Activated CD4-positive, alpha-beta T cell treated with anti-CD3 and anti-CD28 coated beads, Interleukin-2, amount 50 U/mL, for 24 hours (primary cell): ENCODE data around the gene ATP5F1B.
"Not testable (repeated sequence)": the region's sequence is repeated elsewhere in the genome, so short reads cannot be mapped to it uniquely, and the experiment has no call there.

Experiments used
- DNase-seq, 2 donors: peaks; one replicate each; pipeline ENCODE4 v3.0.0-alpha.2; 2020; ENCODE audit warnings: low read depth in 1 of 2, low spot score in 1 of 2

Gene ATP5F1B

DNA sequence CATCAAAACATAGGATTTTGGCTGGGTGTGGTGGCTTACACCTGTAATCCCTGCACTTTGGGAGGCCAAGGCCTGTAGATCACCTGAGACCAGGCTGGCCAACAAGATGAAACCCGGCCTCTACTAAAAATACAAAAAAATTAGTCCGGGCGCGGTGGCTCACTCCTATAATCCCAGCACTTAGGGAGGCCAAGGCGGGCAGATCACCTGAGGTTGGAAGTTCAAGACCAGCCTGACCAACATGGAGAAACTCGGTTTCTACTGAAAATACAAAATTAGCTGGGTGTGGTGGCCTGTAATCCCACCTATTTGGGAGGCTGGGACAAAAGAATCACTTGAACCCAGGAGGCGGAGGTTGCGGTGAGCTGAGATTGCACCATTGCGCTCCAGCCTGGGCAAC, 2.2 kb upstream of the ATP5F1B start:
- not testable (repeated sequence) for DNase-seq

DNA sequence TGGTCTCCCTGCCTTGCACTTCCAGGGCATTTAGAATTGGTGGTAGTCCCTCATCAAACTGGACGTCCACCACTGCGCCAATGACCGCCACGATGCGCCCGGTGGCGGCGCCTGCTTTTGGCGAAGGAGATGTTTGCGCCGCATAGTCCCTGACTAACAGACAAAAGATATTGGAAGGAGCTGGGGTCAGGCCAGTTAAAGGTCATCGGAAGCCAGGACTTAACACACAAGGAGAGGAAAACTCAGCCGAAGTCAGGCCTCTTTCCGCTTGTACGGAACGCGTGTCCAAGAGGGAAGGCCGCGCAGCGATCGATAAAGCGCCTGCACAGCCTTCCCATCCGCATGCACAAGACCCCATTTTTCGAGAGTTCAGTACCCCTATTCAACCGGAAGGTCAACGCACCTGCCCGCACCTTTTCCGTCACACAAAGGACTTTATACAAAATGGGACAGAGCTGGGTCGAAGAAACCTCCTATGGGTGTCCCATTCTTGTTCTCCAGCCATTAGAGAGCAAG, 525 bp downstream of the ATP5F1B start:
- no peak for DNase-seq

DNA sequence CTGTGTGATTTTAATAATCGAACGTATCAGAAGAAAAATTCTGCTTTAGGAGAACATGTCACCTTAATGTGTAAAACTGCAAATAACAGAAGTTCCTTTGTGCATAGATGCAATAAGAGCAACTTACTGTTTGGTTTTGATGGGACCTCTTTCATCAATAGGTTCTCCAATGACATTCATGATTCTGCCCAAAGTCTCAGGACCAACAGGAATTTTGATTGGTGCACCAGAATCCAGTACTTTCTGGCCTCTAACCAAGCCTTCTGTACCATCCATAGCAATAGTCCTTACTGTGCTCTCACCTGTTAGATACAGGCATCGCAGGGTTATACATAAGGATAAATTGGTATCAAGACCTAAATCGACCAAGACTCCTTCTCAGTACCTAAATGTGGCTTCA, 1.1 kb downstream of the ATP5F1B start:
- no peak for DNase-seq

DNA sequence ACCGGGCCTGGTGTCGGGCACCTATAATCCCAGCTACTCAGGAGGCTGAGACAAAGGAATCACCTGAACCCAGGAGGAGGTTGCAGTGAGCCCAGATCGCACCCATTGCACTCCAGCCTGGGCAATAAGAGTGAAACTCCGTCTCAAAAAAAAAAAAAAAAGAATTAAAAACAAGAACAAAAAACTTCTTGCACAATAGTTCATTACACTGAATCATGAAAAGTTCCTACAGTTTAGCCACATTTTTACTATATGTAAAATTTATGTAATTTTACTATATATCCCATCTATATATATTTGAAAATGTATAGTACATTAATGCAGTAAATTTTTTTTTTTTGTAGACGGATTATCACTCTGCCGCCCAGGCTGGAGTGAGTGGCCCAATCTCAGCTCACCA, 4.6 kb downstream of the ATP5F1B start:
- no peak for DNase-seq

DNA sequence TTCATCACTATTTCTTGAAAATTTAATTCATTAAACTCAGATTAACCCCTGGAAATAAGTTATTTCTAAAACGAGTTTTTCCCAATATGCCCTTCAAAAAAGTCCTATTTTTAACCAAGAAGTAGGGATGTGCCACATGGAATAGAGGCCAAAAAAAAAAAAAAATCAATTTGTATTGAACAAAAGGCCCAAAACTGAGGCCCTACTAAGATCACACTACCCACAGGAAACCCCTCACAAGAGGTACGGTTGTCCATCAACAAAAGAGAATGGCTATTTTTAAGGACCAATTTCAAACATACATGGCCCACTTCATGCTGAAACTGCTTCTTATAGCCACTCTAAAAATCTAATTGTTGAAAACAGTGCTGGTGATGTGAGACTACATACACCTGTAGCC, 8.2 kb downstream of the ATP5F1B start:
- DNase-seq = no peak

DNA sequence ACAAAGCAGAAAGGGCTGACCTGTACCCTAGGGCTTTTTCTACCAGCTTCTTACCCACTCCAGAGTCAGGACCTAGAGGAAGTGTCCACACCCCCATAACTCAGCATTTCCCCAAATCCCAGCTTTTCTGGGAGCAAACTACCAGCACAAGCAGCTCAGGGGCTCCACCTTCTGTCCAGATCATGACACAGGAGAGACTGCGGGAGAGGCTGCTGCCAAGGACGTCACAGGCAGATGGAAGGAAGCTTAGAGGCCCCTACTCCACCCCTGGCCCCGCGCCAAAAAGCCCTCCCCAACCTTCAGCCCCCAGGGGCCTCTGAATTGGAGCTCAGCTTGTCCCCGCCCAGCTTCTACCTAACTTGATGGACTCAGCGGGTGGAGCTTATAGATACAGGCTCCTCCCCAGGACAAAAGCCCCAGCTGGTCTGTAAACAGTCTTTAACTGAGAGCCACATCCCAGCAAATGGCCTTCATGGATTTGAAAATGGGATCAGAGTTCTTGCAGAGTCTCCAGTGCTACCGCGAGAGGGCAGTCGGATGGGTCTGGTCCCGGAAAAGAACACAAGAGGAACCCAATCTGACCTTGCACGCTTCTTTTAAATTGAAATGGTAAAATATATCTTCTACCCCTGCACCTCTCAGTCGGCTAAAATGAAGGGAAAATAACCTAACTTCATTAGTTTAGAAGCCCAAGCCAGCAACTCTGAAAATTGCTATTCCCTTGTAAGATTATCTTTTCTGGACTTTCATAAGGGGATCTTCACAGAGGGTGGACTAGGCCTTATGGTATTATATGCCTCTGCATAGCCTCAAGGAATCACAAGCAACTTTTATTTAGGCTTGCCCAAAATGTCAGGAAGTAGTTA, 8.9 kb downstream of the ATP5F1B start:
- DNase-seq = peak; percentile 61 to 87

DNA sequence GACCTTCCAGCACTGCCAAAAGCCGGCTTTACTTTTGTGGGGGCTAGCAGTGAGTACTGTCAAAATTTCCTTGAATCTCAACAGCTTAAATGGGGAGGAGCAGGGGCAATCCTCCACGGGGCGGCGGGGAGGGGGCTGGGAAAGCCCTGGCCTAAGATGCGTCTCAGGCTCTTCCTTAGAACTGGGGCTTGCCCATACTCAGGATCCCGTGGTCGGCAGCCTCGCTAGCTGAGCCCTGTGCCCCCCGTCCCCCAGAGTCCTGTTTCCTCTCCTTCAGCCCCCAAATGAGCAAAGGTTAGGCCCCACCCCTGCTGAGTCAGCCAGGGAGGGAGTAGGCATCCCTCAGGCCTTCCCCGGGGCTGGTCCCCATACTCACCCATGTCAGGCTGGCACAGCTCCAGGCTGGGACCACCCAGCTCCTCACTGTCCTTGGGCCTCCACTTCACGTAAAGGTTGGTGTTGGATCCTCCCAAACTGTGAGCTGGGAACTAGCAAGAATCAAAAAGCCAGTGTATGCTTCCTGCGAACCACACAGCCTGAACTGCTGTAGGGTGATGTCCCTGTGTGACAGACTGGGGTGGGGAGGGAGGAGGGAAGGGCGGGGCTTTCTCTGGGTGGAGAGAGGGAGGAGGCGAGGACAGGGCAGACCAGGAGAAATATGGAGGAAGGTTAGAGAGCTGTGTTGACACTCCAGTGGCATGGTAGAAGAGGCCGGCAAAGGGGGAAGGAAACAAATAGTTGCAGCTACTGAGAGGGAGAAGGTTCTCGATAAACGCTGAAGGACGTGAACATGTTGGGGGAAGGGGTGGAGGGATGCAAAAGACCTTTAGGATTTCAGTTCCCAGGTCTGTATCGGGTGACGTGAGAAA, 9.7 kb downstream of the ATP5F1B start:
- DNase-seq = peak; percentile 57 to 82

DNA sequence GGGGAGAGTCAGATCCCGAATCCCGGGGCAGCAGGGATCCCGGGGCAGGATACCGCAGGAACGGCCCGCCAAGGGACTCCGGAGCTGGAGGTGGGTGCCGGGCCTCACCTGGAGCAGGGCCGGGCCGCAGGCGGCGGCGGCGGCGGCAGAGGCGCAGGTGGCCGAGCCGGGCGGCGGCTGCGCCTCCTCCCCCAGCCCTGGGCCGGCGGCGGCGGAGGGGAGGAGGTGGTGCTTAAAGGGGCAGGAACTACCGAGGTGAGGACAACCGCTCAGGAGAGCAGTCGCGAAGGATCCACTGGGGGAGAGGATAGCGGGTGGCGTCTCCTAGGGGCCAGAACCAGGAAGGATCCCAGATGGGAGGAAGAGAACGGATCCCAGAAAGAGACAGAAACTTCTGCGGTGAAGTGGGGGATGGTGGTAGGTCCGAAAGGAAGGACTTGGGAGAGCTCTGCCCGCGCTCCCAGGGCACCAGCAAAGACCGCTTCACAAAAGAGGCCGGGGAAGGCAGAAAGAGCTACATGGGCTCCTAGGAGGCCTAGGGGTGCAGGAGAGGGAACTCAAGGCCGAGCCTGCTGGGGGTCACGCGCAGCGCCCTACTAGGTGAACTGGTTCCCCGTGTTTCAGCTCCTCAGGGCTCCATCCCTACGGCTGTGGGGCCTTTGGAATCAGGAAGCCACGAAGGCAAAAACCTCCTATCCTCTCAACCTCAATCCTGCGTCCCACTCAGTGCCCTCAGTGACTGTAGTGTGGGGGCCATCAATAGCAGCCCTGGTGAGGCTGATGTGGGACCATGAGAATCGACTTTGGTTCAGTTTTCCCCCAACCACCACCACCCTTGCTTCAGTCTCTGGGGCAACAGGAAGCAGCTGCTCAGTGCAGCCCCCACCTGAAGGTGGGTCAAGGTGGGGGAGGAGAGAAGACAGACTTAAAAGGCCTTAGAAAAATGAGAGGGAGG, 10.7 kb downstream of the ATP5F1B start:
- DNase-seq = no peak

DNA sequence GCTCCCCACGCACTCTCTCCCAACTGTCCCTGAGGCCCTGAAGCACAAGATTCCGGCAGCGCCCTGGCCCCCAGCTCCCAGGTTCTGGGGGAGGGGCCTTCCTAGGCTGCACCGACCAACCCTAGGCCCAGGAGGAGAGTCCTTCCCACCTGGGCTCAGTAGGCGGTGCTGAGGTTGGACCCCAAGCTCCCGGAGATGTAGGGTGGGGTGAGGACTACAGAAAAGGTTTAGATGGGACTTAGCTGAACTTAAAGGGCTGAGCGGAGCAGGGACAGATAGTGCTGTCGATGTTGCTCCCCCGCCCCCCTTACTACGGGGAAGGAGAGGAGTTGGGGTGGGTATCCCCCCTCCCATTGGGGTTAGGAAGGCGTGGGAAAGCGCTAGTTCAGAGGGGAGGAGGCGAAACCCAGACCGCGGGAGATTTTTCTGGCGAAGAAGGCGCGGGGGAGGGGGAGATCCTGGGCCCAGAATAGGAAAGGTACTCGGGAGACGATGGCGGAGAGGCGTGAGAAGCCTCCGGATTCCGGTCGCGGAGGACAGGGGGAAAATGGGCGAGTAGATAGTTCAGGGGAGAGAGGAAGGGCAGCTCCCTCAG, 11.4 kb downstream of the ATP5F1B start:
- no peak for DNase-seq

DNA sequence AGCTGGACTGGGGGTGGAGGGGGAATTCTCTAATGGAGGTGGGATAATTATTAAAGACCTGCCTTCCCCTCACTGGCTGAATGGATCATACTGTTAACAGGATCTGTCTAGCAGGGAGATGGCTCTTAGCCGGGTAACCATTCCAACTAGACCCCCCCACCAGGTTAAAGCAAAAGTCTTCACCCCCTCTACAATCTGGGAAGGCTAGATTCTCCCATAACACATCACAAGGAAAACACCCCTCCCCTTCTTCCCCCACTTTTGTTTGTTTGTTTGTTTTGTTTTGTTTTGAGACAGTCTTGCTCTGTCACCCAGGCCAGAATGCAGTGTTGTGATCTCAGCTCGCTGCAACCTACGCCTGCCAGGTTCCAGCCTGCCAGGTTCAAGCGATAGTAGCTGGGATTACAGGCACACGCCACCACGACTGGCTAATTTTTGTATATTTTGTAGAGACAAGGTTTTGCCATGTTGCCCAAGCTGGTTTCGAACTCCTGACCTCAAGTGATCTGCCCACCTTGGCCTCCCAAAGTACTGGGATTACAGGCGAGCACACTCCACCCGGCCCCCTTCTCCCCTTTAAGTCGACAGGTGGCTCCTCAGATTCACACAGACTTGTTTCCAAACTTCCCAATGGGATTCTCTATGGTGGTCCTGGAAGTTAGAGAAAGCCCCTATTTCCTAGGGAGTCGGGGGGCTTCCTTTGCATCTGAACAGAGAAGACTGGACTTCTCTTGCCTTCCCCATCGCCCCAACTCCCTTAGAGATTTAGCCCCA, 12.1 kb downstream of the ATP5F1B start:
- DNase-seq = no peak

DNA sequence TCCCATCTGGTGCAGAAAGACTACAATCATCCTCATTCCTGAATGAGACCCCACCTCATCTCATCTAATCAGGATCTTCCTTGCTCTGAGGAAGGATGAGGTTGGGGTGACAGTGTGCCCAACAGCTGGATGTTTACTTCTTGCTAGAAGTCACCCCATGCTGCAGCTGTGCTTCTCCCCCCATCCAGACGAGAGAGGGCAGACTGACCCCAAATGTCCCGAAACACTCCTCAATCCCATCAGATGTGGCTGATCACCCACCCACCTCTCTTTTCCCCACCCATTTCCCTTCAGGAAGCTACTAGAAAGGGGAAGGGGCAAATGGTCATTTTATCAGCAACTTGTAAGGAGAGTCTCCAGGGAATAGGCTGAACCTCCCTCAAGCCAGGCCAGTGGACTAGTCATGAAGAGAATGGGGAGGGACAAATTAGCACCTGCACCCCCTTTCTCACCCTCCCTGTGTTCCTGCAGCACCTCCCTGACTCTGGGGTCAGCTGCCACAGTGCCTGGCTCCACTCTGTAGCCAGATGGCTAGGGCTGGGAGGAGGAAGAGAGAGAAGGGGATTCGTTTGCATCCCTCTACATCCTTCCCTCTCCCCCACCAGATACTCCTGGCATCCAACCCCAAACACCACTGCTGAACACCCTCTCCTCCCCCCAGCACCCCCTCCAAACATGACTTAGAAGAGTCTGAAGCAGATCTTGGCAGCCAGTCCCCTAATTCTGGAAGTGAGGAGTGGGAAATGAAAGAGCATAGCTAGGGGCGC, 12.9 kb downstream of the ATP5F1B start:
- DNase-seq = no peak

DNA sequence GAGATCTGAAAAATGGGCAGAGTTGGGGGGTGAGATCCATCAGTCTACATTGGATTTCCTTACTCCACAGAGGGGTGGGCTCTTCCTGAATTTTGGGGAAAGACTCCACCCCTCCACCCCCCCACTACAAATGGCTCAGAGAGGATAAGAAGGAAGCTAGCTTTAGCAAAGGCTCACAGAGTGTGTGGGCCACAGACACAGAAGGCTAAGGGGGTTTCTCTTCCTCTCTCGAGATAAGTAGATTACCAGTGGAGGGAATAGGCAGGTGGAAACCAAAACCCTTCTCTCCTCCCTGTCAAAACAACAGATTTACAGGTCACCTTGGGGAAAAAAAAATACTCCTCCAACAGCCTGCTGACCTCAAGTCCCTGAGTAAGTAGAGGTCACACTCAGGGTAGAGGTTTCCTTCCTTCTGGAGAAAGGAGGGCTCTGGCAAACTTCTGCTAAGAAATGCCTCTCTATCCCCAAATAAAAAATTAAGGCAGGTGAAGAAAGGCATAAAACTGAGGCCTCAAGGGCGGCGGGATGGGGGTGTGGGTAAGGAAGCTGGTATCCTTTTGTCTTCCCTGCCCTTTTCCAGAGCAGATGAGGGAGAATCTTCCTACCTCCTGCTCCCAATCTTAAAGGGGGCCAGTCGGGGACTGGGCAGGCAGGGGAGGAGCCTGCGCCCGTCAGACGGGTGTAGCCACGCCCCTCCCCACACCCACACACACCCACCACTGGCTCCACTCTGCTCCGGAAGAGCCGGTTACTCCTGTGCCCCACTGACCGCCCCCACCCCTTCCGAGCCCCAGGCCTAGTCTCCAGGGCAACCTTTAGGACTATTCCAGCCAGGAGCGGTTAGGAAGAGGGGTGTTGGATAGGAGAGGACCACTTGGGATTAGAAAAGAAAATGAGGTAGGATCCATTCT, 13.7 kb downstream of the ATP5F1B start:
- no peak for DNase-seq

DNA sequence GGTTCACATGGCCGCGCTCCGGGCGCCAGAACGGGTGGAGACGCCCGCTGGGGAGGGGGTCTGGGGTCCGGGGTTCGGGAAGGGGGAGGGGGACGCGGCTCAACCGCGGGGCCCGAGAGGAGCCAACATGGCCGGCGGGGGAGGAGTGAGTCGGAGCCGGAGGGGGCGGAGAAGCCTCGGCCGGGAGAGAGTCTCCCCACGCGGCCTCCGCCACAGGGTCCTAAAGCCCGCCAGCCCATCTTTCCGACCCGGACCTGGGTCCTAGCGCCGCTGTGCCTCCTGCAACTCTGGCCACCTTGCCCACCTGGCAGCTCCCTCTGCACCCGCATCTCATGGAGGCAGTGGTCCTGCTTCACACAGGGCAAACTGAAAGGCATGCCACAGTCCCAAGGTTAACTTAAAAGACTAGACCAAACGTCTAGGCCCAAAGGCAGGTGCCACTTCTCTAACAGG, 15.6 kb downstream of the ATP5F1B start, which contains the start of gene BAZ2A:
Gene BAZ2A (minus strand): TSS at position 147 of the 453 bp plus-strand sequence. CDS start 12,796 bp downstream, outside the sequence.
- peak; percentile 61 to 80 for DNase-seq

DNA sequence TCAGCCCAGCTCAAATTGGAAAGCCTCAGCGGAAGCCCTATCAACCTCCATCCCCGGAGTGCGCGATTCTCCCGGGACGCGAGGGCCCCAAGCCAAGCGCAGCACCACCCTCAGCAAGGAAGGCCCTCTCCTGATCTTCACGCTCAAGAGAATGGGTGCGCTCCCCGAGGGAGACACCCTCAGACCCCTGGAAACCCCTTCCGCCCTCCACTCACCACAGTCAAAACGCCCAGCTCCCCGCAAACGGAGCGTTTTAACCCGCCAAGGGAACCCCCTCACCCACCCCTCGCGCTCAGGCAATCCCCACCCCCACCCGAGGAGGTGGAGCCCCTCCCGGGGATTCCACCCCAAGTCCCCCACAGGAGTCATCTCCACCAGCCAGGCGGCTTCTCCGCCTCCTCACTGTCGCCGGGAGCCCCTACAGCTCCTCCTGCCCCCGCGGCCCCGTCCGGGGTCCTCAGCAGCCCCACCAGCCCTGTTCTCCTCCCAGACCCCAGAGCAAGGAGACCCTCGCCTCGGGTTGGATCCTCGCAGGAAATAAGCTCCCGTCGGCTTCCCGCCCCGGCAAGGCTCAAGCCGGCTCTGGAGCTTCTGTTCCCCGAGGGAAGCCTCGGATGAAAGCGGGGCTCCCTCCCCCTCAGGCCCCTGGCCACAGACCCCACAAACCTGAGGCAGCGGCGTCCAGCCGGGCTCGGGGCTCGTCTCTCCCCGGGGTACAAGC, 16.2 kb downstream of the ATP5F1B start:
- peak in 1 of 2 donors; percentile 21 for DNase-seq

DNA sequence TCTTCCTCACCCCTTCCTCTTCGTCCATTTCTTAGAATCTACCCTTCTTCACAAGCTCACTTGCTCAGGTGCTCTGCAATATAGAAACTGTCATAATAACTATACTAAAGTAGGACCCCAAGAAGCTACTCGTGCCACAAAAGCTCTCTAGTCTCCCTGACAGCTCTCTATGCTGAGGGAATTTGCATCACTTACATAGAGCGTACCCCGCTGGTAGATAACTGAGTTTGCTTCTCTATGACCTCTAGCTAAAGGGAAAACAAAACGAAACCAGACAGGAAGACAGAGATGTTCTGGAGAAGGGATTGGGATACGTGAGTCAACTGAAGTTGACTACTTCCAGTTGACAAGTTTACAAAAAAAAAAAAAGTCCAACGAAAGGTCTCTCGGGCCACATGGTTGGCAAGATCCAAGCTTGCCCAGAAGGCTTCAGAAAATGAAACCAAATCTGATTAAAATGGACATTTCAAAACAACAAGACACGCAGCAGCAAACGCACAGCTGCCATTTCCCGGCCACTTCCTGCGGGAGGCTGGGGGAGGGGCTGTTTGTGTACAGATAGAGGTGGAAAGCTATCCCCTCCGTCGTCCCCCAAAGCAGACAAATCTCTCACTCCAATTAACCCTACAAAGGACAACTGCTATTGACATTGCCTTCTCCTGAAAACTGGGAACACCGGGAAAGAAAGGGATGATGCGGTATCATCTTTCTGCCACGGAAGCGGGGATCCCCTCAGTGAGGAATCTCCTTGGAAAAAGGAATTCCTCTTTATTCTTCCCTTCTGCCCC, 16.9 kb downstream of the ATP5F1B start:
- DNase-seq = no peak

DNA sequence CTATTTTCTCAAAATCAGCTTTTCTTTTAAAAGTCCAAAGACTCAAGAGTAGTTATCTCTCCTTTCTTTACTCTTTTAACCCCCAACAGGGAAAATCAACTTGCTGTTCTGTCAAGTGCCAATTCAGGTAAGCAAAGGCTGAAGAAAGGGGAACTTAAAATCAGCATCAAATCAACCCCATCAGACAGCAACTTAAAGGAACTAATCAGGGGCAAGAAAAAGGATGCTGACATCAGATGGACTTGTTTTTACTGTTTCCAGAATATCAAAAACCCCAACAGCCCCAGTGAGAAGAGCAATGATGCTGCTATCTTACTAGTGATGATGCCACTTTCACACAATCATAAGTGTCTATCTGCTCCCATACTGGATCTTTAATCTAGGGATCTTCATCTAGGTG, 19.1 kb downstream of the ATP5F1B start:
- no peak for DNase-seq
